Memory B cell (primary cell): Measurements from ENCODE around the gene IQSEC1.

Experiments used
- ATAC-seq: fragments of 150-1000 bp; cut with Tn5 transposase; 2 replicates; pipeline ENCODE4 v1.10.0; 2021; ENCODE audit warnings: low read depth, mild to moderate bottlenecking, moderate library complexity
- DNase-seq, 2 donors: peaks; one replicate each; pipeline ENCODE4 v3.0.0; 2022; ENCODE audit warnings: low spot score in 2 of 2
- H3K27ac Mint-ChIP-seq: one replicate; pipeline ENCODE4 v1.8.0; 2022; ENCODE audit warnings: mild to moderate bottlenecking, moderate library complexity, mixed read lengths
- H3K27me3 Mint-ChIP-seq: one replicate; pipeline ENCODE4 v1.8.0; 2022; ENCODE audit warnings: mixed read lengths
- H3K36me3 Mint-ChIP-seq: one replicate; pipeline ENCODE4 v1.8.0; 2022; ENCODE audit warnings: mild to moderate bottlenecking, mixed read lengths
- H3K4me1 Mint-ChIP-seq: one replicate; pipeline ENCODE4 v1.8.0; 2022; ENCODE audit warnings: mixed read lengths
- H3K4me3 Mint-ChIP-seq: one replicate; pipeline ENCODE4 v1.8.0; 2022; ENCODE audit warnings: mild to moderate bottlenecking, moderate library complexity, mixed read lengths
- H3K9me3 Mint-ChIP-seq: one replicate; pipeline ENCODE4 v1.8.0; 2022; ENCODE audit warnings: mixed read lengths

Gene IQSEC1

DNA sequence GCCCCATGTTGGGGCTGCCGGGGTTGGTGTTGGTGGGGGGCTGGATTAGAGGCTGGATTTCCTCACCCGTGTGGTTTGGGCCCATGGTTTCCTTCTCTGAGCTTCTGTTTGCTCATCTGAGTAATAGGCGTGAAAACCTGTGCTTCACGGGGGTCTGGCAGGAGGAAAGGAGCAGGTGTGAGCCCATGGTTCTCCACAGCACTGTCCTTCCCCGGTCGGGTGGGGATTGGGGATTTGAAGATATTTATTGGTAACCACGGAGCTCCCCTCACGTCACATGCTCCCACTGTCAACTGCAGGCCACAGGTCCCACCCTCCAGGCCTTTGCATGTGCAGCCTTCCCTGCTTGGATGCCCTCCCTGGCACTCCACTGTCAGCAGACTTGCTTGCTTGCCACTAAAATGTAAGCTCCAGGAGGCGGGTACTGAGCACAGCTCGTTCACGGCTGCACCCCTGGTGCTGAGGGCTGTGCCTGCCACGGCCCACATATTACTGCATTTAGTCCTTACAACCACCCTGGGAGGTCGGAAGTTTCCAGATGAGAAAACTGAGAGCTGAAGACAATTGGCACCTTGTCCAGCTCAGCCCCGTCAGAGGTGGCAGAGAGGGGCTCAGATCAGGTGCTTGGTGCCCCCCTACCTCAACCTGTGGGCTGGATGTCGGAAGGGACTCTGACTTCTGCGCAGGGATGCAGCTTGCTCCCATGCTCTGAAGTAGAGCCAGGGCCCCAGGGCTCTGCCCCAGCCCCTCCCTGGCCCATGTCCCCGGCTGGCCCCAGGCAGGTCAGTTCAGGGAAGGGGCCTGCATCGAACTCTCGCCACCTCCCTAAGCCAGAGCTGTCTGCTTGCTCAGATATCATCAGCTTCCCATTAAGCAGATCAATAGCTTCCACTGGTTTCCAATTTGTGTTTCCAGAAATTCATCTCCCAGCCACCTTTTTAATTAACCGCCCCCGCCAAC lies 29.4 kb upstream of the IQSEC1 start:
- Mint-ChIP-seq H3K36me3 (no peaks in the 10 kb centered on the region), H3K4me3 (no peak overlapping the region), H3K27ac (no peak overlapping the region), H3K9me3 (no peaks in the 10 kb centered on the region), H3K4me1 (peaks cover 8% of the 10 kb centered on the region), H3K27me3 (no peaks in the 10 kb centered on the region)
- DNase-seq, result no peak
- no peak for ATAC-seq

DNA sequence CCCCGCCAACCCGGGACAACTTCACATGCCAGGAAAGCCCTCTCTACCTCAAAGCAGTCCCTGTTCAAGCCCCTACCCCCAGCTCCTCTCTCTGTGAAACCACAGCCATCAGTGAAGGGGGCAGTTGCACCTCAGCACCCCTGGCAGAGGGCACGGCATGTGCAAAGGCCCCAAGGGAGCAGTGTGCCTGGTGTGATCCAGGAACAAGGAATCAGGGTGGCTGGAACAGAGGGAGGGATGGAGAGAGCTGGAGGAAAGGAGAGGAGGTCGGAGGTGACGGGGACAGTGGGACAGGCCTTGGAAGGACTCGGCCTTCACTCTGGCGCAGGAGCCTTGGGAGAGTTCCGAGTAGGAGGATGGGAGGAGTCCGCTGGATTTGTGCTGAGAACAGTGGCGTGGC lies 26.5 kb upstream of the IQSEC1 start:
- Mint-ChIP-seq H3K9me3 (no peaks in the 10 kb centered on the region), H3K4me3 (no peak overlapping the region), H3K36me3 (no peaks in the 10 kb centered on the region), H3K27ac (peak overlapping the region; percentile 79), H3K4me1 (peaks cover 8% of the 10 kb centered on the region), H3K27me3 (no peaks in the 10 kb centered on the region)
- ATAC-seq, result no peak
- DNase-seq, result no peak

DNA sequence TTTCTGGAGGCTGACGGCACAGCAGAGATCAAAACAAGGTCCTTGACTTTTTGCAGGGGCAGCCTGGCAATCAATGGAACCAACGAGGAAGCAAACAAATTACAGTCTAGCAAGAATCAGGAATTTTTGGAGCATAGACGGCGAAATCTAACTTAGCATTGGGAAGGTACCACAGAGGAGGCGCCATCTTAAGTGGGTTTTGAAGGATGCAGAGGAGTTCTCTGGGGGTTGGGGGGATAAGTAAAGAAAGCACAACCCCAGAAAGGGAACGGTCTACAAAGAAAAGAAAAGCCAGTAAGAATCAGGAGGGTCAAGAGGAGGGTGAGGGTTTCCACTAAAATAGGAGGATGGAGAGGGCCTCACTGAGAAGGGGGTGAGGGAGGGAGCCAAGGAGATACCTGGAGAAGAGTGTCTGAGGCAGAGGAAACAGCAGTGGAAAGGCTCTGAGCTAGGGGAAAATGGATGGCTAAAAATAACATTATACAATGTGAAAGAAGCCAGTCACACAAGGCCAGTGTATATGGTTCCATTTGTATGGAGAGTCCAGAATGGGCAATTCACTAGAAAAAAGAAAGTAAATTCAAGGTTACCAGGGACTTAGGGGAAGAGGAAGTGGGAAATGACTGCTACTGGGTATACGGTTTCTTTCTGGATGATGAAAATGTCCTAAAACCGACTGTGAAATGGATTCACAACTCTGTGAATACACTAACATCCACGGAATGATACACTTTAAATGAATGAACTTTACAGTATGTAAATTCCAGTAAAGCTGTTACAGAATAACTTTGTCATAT lies 25.2 kb upstream of the IQSEC1 start:
- ATAC-seq, result no peak
- H3K4me3 Mint-ChIP-seq, result no peak overlapping the region
- DNase-seq, result no peak
- H3K4me1 Mint-ChIP-seq, result peaks cover 11% of the 10 kb centered on the region
- H3K9me3 Mint-ChIP-seq, result no peaks in the 10 kb centered on the region
- H3K27ac Mint-ChIP-seq, result peak overlapping the region; percentile 0
- H3K27me3 Mint-ChIP-seq, result peaks cover 5% of the 10 kb centered on the region
- H3K36me3 Mint-ChIP-seq, result no peaks in the 10 kb centered on the region

DNA sequence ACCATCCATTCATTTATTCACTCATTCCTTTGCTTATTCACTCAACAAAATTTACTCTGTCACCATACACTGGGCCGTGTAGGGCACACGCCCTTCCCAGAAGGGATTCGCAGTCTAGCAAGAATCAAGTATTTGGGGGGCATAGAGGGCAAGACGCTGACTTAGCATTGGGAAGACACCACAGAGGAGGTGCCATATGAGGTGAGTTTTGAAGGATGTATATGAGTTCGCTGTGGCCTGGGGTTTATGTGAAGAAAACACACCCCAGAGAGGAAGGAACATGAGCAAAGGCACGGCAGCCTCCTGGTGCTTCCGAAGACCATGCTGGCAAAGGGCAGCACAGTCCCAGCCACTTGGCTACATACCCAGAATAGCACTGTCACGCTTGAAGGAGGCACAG lies 23.1 kb upstream of the IQSEC1 start:
- no peak for ATAC-seq
- no peak for DNase-seq
- no peak overlapping the region for H3K27ac Mint-ChIP-seq
- peaks cover 22% of the 10 kb centered on the region for H3K4me1 Mint-ChIP-seq
- no peaks in the 10 kb centered on the region for H3K36me3 Mint-ChIP-seq
- no peaks in the 10 kb centered on the region for H3K9me3 Mint-ChIP-seq
- H3K4me3 Mint-ChIP-seq, result no peak overlapping the region
- peaks cover 5% of the 10 kb centered on the region for H3K27me3 Mint-ChIP-seq

DNA sequence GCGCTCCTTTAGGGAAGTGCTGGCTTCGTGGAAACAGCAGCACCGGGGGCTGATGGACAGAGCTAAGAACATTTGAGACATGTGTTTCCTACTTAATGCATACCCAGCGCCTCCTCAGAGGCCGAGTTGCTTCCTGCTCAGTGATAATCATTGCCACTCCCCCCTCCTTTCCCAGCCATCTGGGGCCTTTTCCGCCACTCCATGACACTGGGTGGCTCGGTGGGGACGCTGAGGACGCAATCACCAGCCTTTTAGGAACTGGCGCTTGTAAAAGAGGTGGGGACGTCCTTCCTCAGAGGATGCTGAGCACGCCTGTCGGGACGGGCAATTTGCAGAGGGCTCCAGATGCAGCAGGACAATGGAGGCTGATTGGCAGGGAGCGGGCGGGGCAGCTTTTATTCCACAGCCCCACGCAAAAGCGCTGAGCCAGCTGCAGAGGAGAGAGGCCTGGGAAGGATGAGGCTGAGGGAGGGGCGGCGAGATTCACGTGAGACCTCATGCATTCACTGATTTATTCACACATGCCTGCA lies 22.2 kb upstream of the IQSEC1 start:
- Mint-ChIP-seq H3K9me3 (no peaks in the 10 kb centered on the region), H3K27ac (no peak overlapping the region), H3K4me1 (peaks cover 22% of the 10 kb centered on the region), H3K36me3 (no peaks in the 10 kb centered on the region), H3K4me3 (no peak overlapping the region), H3K27me3 (peaks cover 5% of the 10 kb centered on the region)
- DNase-seq (no peak), ATAC-seq (no peak)

DNA sequence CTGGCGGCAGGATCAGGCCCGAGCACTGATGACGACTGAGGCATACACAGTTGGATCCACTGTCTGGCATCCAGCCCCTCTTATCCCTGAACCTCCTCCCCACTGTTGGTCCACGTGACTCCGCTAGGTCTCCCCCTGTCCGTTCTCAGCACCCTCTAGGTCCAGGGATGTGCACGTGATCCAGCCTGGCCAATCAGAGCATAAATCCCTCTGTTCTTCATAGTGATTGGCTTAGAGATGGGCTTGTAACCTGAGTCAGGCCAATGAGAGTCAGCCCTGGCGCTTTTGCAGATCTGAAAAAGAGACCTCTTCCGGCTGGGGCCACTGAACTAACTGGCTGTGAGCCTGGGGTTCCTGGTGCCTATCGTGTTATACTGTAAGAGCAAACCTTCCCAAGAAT lies 20.5 kb upstream of the IQSEC1 start:
- H3K27ac Mint-ChIP-seq, result peak overlapping the region; percentile 72
- H3K36me3 Mint-ChIP-seq, result no peaks in the 10 kb centered on the region
- H3K9me3 Mint-ChIP-seq, result no peaks in the 10 kb centered on the region
- H3K4me1 Mint-ChIP-seq, result peaks cover 26% of the 10 kb centered on the region
- no peak overlapping the region for H3K4me3 Mint-ChIP-seq
- H3K27me3 Mint-ChIP-seq, result peaks cover 5% of the 10 kb centered on the region
- ATAC-seq (no peak), DNase-seq (no peak)

DNA sequence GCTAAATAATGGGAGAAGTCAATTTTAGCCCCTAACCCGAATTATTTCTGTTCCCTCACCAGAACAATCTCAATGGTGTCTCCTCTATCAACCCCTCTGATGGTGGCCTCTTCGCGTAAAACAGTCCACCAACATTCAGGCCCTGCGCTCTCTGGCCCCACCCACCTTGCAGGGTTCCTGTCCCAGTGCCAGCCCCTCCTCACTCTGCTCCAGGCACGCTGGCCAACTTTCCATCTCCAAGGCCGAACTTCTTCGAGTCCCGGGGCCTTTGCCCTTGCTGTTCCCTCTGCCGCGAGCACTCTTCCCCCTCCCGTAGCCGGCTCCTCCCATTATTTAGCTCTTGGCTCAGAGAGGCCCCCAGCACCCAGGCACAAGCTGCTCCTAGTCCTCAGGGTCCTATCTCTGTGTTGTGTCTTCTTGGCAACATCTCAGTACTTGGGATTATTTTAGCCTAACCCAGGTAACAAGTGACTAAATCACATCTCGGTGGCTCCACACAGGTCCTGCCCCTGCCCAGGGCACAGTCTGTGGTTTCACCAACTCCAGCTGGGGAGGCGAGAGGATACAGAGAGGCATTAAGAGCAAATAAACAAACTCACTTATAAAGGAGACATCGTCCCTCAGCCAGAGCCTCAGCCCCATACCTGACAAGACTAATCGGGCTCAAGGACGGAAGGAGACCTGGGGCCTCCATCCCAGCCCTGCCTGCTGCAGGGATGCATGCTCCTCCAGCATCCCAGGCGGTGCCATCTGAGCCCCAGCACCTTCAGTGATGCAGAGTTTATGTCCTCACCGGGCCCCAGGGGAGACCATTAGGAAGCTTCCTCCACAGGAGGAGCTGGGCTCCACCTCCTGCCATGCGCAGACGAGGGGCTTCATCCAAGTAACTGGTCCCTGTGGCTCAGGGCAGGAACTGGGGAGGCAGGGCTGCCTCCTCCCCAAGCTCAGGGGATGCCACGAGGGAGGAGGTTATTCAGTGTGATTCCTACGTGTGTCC lies 19.7 kb upstream of the IQSEC1 start:
- Mint-ChIP-seq H3K9me3 (no peaks in the 10 kb centered on the region), H3K27ac (no peak overlapping the region), H3K4me1 (peaks cover 30% of the 10 kb centered on the region), H3K4me3 (no peak overlapping the region), H3K36me3 (no peaks in the 10 kb centered on the region), H3K27me3 (peaks cover 5% of the 10 kb centered on the region)
- DNase-seq (no peak), ATAC-seq (no peak)

DNA sequence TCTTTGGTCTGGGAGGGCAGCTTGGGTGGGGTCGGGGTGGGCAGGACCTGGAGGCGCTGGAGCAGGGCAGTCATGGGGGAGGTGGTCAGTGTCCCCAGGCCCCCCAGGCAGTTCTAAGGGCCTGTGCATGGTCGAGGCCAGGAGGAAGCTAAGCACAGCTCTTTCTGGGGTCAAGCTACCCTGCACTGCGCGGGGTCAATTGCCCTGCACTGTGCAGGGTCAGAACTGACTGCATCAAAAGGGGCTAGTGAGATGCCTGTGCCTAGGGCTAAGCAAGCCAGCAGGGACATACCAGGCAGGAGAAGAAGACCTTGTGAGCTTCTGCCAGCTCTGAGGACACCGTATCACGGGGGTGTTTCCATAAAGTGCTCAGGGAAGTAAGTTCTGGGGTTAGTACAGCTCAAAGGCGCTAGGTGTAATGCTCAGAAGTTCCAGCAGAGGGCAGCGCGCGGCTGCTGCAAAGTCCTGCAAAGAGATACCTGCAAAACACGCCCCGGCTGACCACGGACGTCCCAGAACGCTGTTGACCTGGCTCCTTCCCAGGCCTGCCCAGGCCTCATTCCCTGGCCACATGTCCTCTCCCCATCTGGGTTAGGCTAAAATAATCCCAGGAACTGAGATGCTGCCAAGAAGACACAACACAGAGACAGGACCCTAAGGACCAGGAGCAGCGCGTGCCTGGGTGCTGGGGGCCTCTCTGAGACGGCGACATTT lies 18.8 kb upstream of the IQSEC1 start:
- ATAC-seq, result peak; percentile 66
- DNase-seq, result peak; percentile 87 to 94
- Mint-ChIP-seq H3K27ac (peak overlapping the region; percentile 38), H3K27me3 (peaks cover 5% of the 10 kb centered on the region), H3K36me3 (no peaks in the 10 kb centered on the region), H3K9me3 (no peaks in the 10 kb centered on the region), H3K4me1 (peaks cover 37% of the 10 kb centered on the region), H3K4me3 (no peak overlapping the region)

DNA sequence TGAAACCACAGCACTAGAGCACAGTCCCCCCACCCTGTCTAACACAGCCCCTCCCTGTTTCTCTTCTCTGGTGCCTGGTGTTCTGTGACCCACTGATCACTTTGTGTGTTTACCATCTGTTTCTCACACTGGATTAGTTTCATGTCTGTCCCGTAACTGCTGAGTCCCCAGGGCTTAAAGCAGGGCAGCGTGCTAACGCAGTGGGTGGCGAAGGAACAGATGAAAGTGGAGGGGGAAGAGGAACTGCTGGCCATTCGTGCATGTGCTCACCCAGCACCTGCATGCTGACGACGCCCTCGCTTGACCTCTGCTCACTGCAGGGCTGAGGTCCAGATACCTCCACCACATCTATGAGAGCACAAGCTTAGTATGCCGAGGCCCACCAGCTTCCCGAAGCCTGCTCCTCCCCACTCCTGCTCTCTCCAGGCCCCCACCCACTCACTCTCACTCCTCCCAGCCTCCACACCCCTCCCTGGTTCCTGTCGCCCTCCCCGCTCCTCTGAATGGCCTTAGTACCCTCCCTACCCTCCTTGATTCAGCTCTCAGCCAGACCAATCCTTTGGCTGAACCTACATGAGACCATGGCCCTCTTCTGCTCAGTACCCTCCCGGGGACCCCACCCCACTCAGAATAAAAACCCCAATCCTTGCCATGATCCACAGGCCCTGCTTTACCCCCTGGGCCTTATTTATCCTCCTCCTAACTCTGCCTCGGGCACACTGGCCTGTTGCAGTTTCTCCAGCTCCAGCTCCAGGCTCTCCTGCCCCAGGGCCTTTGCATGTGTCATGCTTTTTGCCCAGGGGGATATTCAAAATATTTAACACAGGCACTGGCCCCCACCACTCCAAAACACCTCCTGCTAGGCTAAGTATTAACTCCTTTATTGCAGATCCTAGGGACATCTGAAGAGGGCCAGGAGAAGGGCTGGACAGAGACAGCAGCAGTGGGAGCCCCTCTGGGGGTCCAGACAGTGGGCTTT lies 15.1 kb upstream of the IQSEC1 start:
- Mint-ChIP-seq H3K9me3 (no peaks in the 10 kb centered on the region), H3K4me1 (peaks cover 68% of the 10 kb centered on the region), H3K27me3 (no peaks in the 10 kb centered on the region), H3K4me3 (peak overlapping the region; percentile 57), H3K27ac (peak overlapping the region; percentile 95), H3K36me3 (no peaks in the 10 kb centered on the region)
- ATAC-seq (peak; percentile 55), DNase-seq (peak; percentile 54 to 57)

DNA sequence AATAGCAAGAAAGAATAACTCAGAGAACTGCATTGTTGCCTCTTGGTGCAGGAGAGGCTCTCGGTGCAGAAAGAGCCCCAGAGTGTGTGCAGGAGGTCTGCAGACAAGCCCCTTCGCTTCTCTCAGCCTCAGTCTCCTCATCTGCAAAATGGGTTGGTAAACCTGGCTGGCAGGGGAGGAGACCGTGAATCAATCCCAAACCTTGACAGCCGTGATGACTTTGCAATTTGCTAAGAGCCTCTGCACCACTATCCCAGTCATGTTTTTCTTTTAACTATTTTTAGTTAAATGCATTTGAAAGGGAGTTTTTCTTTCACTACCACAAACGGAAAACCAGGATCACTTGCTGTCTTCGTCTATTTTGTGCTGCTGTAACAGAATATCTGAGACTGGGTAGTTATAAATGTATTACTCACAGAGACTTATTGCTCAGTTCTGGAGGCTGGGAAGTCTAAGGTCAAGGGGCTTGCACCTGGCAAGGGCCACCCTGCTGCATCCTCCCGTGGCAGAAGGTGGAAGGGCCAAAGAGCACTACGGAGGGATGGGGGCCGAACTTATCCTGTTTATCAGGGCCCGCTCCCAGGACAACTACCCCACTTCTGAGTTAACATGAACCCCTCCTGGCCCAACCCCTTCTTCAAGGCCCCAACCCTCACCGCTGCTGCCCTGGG lies 14.2 kb upstream of the IQSEC1 start:
- peaks cover 70% of the 10 kb centered on the region for H3K4me1 Mint-ChIP-seq
- no peaks in the 10 kb centered on the region for H3K9me3 Mint-ChIP-seq
- H3K36me3 Mint-ChIP-seq, result no peaks in the 10 kb centered on the region
- H3K4me3 Mint-ChIP-seq, result peak overlapping the region; percentile 57
- ATAC-seq (no peak), DNase-seq (no peak)
- no peaks in the 10 kb centered on the region for H3K27me3 Mint-ChIP-seq
- H3K27ac Mint-ChIP-seq, result peak overlapping the region; percentile 95

DNA sequence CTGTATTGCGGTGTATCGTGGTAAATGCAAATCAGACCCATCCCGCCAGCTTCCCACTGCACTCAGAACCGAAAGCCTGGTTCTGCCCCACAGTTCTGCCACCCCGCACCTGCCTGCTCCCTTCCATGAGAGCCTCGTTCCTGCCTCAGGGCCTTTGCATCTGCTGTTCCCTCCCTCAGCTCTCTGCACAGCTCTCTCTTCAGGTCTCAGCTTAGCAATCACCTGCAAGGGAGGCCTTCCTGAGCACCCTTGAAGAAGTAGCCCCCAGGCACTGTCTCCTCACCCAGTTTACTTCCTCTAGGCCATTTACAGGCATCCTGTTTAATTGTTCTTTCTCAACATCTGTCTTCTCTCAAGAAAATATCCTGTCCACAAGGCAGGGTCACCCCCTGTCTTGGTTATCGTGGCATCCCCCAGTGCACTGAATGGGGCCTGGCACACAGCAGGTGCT lies 13.3 kb upstream of the IQSEC1 start:
- H3K27ac Mint-ChIP-seq, result peak overlapping the region; percentile 95
- ATAC-seq, result peak; percentile 14
- no peaks in the 10 kb centered on the region for H3K36me3 Mint-ChIP-seq
- peaks cover 68% of the 10 kb centered on the region for H3K4me1 Mint-ChIP-seq
- no peak for DNase-seq
- H3K4me3 Mint-ChIP-seq, result peak overlapping the region; percentile 52
- H3K9me3 Mint-ChIP-seq, result no peaks in the 10 kb centered on the region
- H3K27me3 Mint-ChIP-seq, result no peaks in the 10 kb centered on the region

DNA sequence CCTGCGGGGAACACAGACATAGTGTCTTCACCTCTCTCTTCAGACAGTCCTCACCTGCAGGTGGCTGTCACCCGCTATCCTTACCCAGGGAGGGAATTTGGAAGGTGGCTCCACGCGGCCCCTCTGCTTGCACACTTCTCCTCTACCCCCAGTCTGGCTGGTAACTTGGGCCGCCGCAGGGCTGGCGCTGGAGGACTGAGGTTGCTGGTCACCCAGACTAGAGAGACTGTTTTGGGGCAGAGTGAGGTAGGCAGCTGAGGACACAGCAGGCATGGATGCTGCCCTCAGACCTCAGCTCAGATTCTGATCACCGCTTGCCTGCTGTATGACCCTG lies 12.6 kb upstream of the IQSEC1 start:
- Mint-ChIP-seq H3K4me3 (no peak overlapping the region), H3K36me3 (no peaks in the 10 kb centered on the region), H3K27me3 (no peaks in the 10 kb centered on the region), H3K9me3 (no peaks in the 10 kb centered on the region), H3K27ac (peak overlapping the region; percentile 95), H3K4me1 (peaks cover 68% of the 10 kb centered on the region)
- DNase-seq (no peak), ATAC-seq (no peak)
